ENCODE data around the gene SOX5. TPM values are rescaled to one million over a fixed set of nuclear protein-coding genes. Genes with fewer than 3 reads are reported as not detected.

SOX5 gene
- total RNA-seq, 5 donors from 2014 or later (not counting 1 experiment from before 2014, with no cell fraction given): 0.10 to 1.1 (median 0.39) TPM; not detected in 1

- WGBS (ENCODE audit: insufficient coverage): no CpG with 5 or more reads among the region's 1 CpG
- Mint-ChIP-seq H3K4me3 (no peak overlapping the region), H3K4me1 (no peaks in the 10 kb centered on the region), H3K27ac (no peak overlapping the region), H3K36me3 (no peaks in the 10 kb centered on the region), H3K9me3 (peaks cover 10 to 17% (median 13%) of the 10 kb centered on the region in 3 donors), H3K27me3 (no peaks in the 10 kb centered on the region)
- ChIA-PET CTCF (no interaction called here), POLR2A (no interaction called here)
- Histone ChIP-seq H3K9me3 (no peaks in the 10 kb centered on the region), H3K27ac (ENCODE audit: low read length) (no peak overlapping the region), H3K4me3 (ENCODE audit: control insufficient read depth in 1 of 2, extremely low read depth in 1 of 2, low read length in 1 of 2) (no peak overlapping the region), H3K36me3 (ENCODE audit: control insufficient read depth in 2 of 2, extremely low read depth in 1 of 2, insufficient read depth in 1 of 2, low read length in 1 of 2) (no peaks in the 10 kb centered on the region), H3K4me1 (ENCODE audit: control insufficient read depth in 1 of 2, extremely low read depth in 1 of 2, insufficient read depth in 2 of 2, low read length in 2 of 2) (no peaks in the 10 kb centered on the region), H3K27me3 (replicated peaks in 1 of 2; ENCODE audit: control insufficient read depth in 2 of 2, extremely low read depth in 1 of 2, insufficient read depth in 2 of 2, low read length in 1 of 2) (no peaks in the 10 kb centered on the region)
- no peak for DNase-seq
- ATAC-seq (replicated peaks in 1 of 4): no peak
These were observed 89.5 kb downstream of the SOX5 start for GRCh38 chr12:23860019-23860418.

DNA sequence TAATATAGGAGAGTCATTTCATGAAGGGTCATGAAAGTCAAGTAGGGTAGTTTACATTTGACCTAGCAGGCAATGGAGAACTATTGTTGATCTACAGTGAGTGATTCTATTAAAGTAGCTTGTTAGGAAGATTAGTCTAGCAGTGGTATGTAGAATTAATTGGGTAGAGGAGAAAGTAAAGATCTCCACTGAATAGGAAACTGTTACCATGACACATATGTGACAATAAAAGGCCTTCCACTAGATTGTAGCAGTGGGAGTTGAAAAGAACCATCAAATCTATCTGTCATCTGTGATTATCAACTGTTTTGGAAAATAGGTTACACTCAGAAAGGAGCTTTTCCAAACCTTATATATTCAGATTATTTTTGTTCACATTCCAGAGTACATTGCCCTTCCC is 92.3 kb downstream of the SOX5 start:
- peaks cover 10 to 14% (median 13%) of the 10 kb centered on the region in 3 donors for H3K9me3 Mint-ChIP-seq
- H3K4me3 ChIP-seq (ENCODE audit: control insufficient read depth in 1 of 2, extremely low read depth in 1 of 2, low read length in 1 of 2): no peak overlapping the region
- no peak for DNase-seq
- H3K27me3 ChIP-seq (replicated peaks in 1 of 2; ENCODE audit: control insufficient read depth in 2 of 2, extremely low read depth in 1 of 2, insufficient read depth in 2 of 2, low read length in 1 of 2): no peaks in the 10 kb centered on the region
- no peak overlapping the region for H3K27ac ChIP-seq (ENCODE audit: low read length)
- ATAC-seq (replicated peaks in 1 of 4): no peak
- no peaks in the 10 kb centered on the region for H3K9me3 ChIP-seq
- CTCF ChIA-PET: no interaction called here
- H3K36me3 Mint-ChIP-seq: no peaks in the 10 kb centered on the region
- POLR2A ChIA-PET: no interaction called here
- H3K36me3 ChIP-seq (ENCODE audit: control insufficient read depth in 2 of 2, extremely low read depth in 1 of 2, insufficient read depth in 1 of 2, low read length in 1 of 2): no peaks in the 10 kb centered on the region
- H3K4me1 Mint-ChIP-seq: no peaks in the 10 kb centered on the region
- no peaks in the 10 kb centered on the region for H3K27me3 Mint-ChIP-seq
- no peak overlapping the region for H3K27ac Mint-ChIP-seq
- H3K4me1 ChIP-seq (ENCODE audit: control insufficient read depth in 1 of 2, extremely low read depth in 1 of 2, insufficient read depth in 2 of 2, low read length in 2 of 2): no peaks in the 10 kb centered on the region
- H3K4me3 Mint-ChIP-seq: no peak overlapping the region

DNA sequence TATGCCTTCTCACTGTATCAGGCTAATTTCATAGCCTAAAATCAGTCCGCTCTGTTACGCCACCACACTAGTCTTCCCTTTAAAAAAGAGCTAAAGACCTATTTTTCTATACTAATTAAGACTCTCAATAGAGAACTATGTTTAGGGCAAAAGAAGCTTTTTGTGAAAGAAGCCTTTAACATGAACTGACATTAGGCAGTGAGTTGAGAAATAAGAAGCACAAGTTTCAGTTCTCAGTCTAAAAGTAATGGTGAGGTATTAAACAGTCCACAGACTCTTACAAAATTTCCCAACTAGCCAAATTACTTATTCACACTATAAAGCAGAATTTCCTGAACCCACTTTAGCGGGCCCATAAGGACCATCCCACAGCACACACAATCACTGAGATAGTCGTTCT is 93.7 kb downstream of the SOX5 start:
- WGBS (ENCODE audit: insufficient coverage): no CpG with 5 or more reads among the region's 4 CpGs

DNA sequence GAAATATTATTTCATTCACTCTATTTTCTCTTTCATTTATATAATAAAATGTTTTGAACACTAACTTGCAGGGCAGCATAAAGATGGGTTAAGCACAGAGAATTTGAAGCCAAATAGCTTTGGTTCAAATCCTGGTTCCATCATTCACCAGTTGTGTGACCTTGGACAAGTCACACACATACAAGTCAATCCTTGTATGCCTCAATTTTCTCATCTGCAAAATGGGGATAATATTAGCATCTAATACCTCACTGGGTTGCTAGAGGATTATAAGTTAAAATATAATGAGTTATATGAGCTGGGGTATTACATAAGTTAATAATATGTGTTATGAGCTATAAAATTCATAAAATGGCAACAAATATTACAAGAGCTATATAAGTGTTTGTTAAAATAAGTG is 94.9 kb downstream of the SOX5 start:
- DNase-seq (no peak), ATAC-seq (replicated peaks in 1 of 4) (no peak)
- Histone ChIP-seq H3K27me3 (replicated peaks in 1 of 2; ENCODE audit: control insufficient read depth in 2 of 2, extremely low read depth in 1 of 2, insufficient read depth in 2 of 2, low read length in 1 of 2) (no peaks in the 10 kb centered on the region), H3K4me1 (ENCODE audit: control insufficient read depth in 1 of 2, extremely low read depth in 1 of 2, insufficient read depth in 2 of 2, low read length in 2 of 2) (no peaks in the 10 kb centered on the region), H3K36me3 (ENCODE audit: control insufficient read depth in 2 of 2, extremely low read depth in 1 of 2, insufficient read depth in 1 of 2, low read length in 1 of 2) (no peaks in the 10 kb centered on the region), H3K4me3 (ENCODE audit: control insufficient read depth in 1 of 2, extremely low read depth in 1 of 2, low read length in 1 of 2) (no peak overlapping the region), H3K9me3 (no peaks in the 10 kb centered on the region), H3K27ac (ENCODE audit: low read length) (no peak overlapping the region)
- Mint-ChIP-seq H3K9me3 (peaks cover 7 to 13% (median 10%) of the 10 kb centered on the region in 3 donors), H3K4me1 (no peaks in the 10 kb centered on the region), H3K36me3 (no peaks in the 10 kb centered on the region), H3K4me3 (no peak overlapping the region), H3K27me3 (no peaks in the 10 kb centered on the region), H3K27ac (no peak overlapping the region)
- CTCF ChIA-PET: no interaction called here
- POLR2A ChIA-PET: no interaction called here

More for the DNA sequence above, 93.7 kb downstream of the SOX5 start:
- H3K9me3 ChIP-seq: no peaks in the 10 kb centered on the region
- DNase-seq: no peak
- POLR2A ChIA-PET: no interaction called here
- no peak overlapping the region for H3K4me3 ChIP-seq (ENCODE audit: control insufficient read depth in 1 of 2, extremely low read depth in 1 of 2, low read length in 1 of 2)
- H3K36me3 ChIP-seq (ENCODE audit: control insufficient read depth in 2 of 2, extremely low read depth in 1 of 2, insufficient read depth in 1 of 2, low read length in 1 of 2): no peaks in the 10 kb centered on the region
- CTCF ChIA-PET: no interaction called here
- no peak for ATAC-seq (replicated peaks in 1 of 4)
- Mint-ChIP-seq H3K9me3 (peaks cover 10 to 14% (median 13%) of the 10 kb centered on the region in 3 donors), H3K36me3 (no peaks in the 10 kb centered on the region), H3K4me1 (no peaks in the 10 kb centered on the region), H3K4me3 (no peak overlapping the region), H3K27ac (no peak overlapping the region), H3K27me3 (no peaks in the 10 kb centered on the region)
- H3K27ac ChIP-seq (ENCODE audit: low read length): no peak overlapping the region
- H3K27me3 ChIP-seq (replicated peaks in 1 of 2; ENCODE audit: control insufficient read depth in 2 of 2, extremely low read depth in 1 of 2, insufficient read depth in 2 of 2, low read length in 1 of 2): no peaks in the 10 kb centered on the region
- no peaks in the 10 kb centered on the region for H3K4me1 ChIP-seq (ENCODE audit: control insufficient read depth in 1 of 2, extremely low read depth in 1 of 2, insufficient read depth in 2 of 2, low read length in 2 of 2)

- H3K36me3 ChIP-seq (ENCODE audit: control insufficient read depth in 2 of 2, extremely low read depth in 1 of 2, insufficient read depth in 1 of 2, low read length in 1 of 2): no peaks in the 10 kb centered on the region
- Mint-ChIP-seq H3K27ac (no peak overlapping the region), H3K4me3 (no peak overlapping the region), H3K36me3 (no peaks in the 10 kb centered on the region), H3K27me3 (no peaks in the 10 kb centered on the region), H3K4me1 (no peaks in the 10 kb centered on the region), H3K9me3 (peaks cover 4 to 9% (median 6%) of the 10 kb centered on the region in 3 donors)
- H3K27me3 ChIP-seq (replicated peaks in 1 of 2; ENCODE audit: control insufficient read depth in 2 of 2, extremely low read depth in 1 of 2, insufficient read depth in 2 of 2, low read length in 1 of 2): no peaks in the 10 kb centered on the region
- no peaks in the 10 kb centered on the region for H3K4me1 ChIP-seq (ENCODE audit: control insufficient read depth in 1 of 2, extremely low read depth in 1 of 2, insufficient read depth in 2 of 2, low read length in 2 of 2)
- ATAC-seq (replicated peaks in 1 of 4) (no peak), DNase-seq (no peak)
- H3K9me3 ChIP-seq: no peaks in the 10 kb centered on the region
- ChIA-PET POLR2A (no interaction called here), CTCF (no interaction called here)
- H3K27ac ChIP-seq (ENCODE audit: low read length): no peak overlapping the region
- no CpG with 5 or more reads among the region's 3 CpGs for WGBS (ENCODE audit: insufficient coverage)
- no peak overlapping the region for H3K4me3 ChIP-seq (ENCODE audit: control insufficient read depth in 1 of 2, extremely low read depth in 1 of 2, low read length in 1 of 2)
These were observed 95.8 kb downstream of the SOX5 start for GRCh38 chr12:23853640-23854039.

GRCh38 chr12:23851602-23852001 is 97.9 kb downstream of the SOX5 start:
- Mint-ChIP-seq H3K9me3 (peaks cover 0 to 2% (median 0%) of the 10 kb centered on the region in 3 donors), H3K36me3 (no peaks in the 10 kb centered on the region), H3K27ac (no peak overlapping the region), H3K27me3 (no peaks in the 10 kb centered on the region), H3K4me1 (no peaks in the 10 kb centered on the region), H3K4me3 (no peak overlapping the region)
- Histone ChIP-seq H3K9me3 (no peaks in the 10 kb centered on the region), H3K4me3 (ENCODE audit: control insufficient read depth in 1 of 2, extremely low read depth in 1 of 2, low read length in 1 of 2) (no peak overlapping the region), H3K4me1 (ENCODE audit: control insufficient read depth in 1 of 2, extremely low read depth in 1 of 2, insufficient read depth in 2 of 2, low read length in 2 of 2) (no peaks in the 10 kb centered on the region), H3K36me3 (ENCODE audit: control insufficient read depth in 2 of 2, extremely low read depth in 1 of 2, insufficient read depth in 1 of 2, low read length in 1 of 2) (no peaks in the 10 kb centered on the region), H3K27ac (ENCODE audit: low read length) (no peak overlapping the region), H3K27me3 (replicated peaks in 1 of 2; ENCODE audit: control insufficient read depth in 2 of 2, extremely low read depth in 1 of 2, insufficient read depth in 2 of 2, low read length in 1 of 2) (no peaks in the 10 kb centered on the region)
- POLR2A ChIA-PET: no interaction called here
- WGBS (ENCODE audit: insufficient coverage): no CpG with 5 or more reads among the region's 2 CpGs
- no peak for ATAC-seq (replicated peaks in 1 of 4)
- CTCF ChIA-PET: no interaction called here
- no peak for DNase-seq

DNA sequence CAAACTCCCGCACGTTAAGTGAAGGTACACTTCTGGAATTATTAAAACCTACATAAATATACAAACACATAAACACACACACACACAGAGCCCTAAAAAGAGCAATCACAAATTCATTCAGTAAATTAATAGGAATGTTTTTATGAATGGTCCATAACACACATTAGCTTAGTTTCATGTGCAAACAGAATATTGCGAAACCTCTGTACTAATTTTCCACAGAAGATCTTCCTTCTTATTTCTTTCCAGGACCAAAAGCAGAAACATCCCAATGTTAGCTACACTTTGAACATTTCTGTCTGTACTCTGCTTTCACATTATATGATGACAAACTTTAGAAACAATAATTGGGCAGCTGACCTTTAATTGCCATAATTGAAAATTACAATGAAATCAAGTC is 101.6 kb downstream of the SOX5 start:
- ChIA-PET CTCF (no interaction called here), POLR2A (no interaction called here)
- no CpG with 5 or more reads among the region's 3 CpGs for WGBS (ENCODE audit: insufficient coverage)
- Histone ChIP-seq H3K27ac (ENCODE audit: low read length) (no peak overlapping the region), H3K27me3 (replicated peaks in 1 of 2; ENCODE audit: control insufficient read depth in 2 of 2, extremely low read depth in 1 of 2, insufficient read depth in 2 of 2, low read length in 1 of 2) (no peaks in the 10 kb centered on the region), H3K9me3 (no peaks in the 10 kb centered on the region), H3K36me3 (ENCODE audit: control insufficient read depth in 2 of 2, extremely low read depth in 1 of 2, insufficient read depth in 1 of 2, low read length in 1 of 2) (no peaks in the 10 kb centered on the region), H3K4me3 (ENCODE audit: control insufficient read depth in 1 of 2, extremely low read depth in 1 of 2, low read length in 1 of 2) (no peak overlapping the region), H3K4me1 (ENCODE audit: control insufficient read depth in 1 of 2, extremely low read depth in 1 of 2, insufficient read depth in 2 of 2, low read length in 2 of 2) (no peaks in the 10 kb centered on the region)
- H3K36me3 Mint-ChIP-seq: no peaks in the 10 kb centered on the region
- no peaks in the 10 kb centered on the region for H3K27me3 Mint-ChIP-seq
- DNase-seq: no peak
- H3K4me1 Mint-ChIP-seq: no peaks in the 10 kb centered on the region
- H3K4me3 Mint-ChIP-seq: no peak overlapping the region
- no peaks in the 10 kb centered on the region for H3K9me3 Mint-ChIP-seq
- H3K27ac Mint-ChIP-seq: no peak overlapping the region
- no peak for ATAC-seq (replicated peaks in 1 of 4)
